Activated CD8-positive, alpha-beta memory T cell treated with anti-CD3 and anti-CD28 coated beads, Interleukin-2, amount 50 U/mL, for 1 hour (primary cell): ENCODE results near the gene MACC1.
"Not testable (repeated sequence)": the region's sequence is repeated elsewhere in the genome, so short reads cannot be mapped to it uniquely, and the experiment has no call there.

Experiments
- DNase-seq: peaks from one replicate; pipeline ENCODE4 v3.0.0-alpha.2; 2020; ENCODE audit errors: extremely low read depth

The MACC1 gene

GRCh38 chr7:20129920-20130319, 87.3 kb downstream of the MACC1 start:
- DNase-seq, result no peak

- DNase-seq, result no peak
These were observed 89.2 kb downstream of the MACC1 start for GRCh38 chr7:20128001-20128400.

- not testable (repeated sequence) for DNase-seq
These were observed 91.1 kb downstream of the MACC1 start for GRCh38 chr7:20126060-20126459.

- DNase-seq, result not testable (repeated sequence)
These were observed 93.1 kb downstream of the MACC1 start for GRCh38 chr7:20124087-20124486.

GRCh38 chr7:20122653-20123316, 94.4 kb downstream of the MACC1 start:
- not testable (repeated sequence) for DNase-seq

- DNase-seq, result no peak
These were observed 95.1 kb downstream of the MACC1 start for GRCh38 chr7:20122073-20122472.

GRCh38 chr7:20121404-20121803, 95.8 kb downstream of the MACC1 start:
- DNase-seq, result no peak

- DNase-seq, result not testable (repeated sequence)
These were observed 96.5 kb downstream of the MACC1 start for GRCh38 chr7:20120611-20121168.

GRCh38 chr7:20116869-20117268, 100.3 kb downstream of the MACC1 start:
- no peak for DNase-seq

GRCh38 chr7:20114468-20114867, 102.7 kb downstream of the MACC1 start:
- no peak for DNase-seq

- no peak for DNase-seq
These were observed 103.7 kb downstream of the MACC1 start for GRCh38 chr7:20113427-20114027.

GRCh38 chr7:20112696-20113095, 104.5 kb downstream of the MACC1 start:
- DNase-seq, result no peak

GRCh38 chr7:20111821-20112542, 105.2 kb downstream of the MACC1 start:
- DNase-seq, result no peak

- no peak for DNase-seq
These were observed 109.6 kb downstream of the MACC1 start for GRCh38 chr7:20107582-20107981.

GRCh38 chr7:20104696-20105095, 112.5 kb downstream of the MACC1 start:
- DNase-seq, result no peak

GRCh38 chr7:20102982-20103381, 114.2 kb downstream of the MACC1 start:
- DNase-seq, result no peak

GRCh38 chr7:20095862-20096261, 121.3 kb downstream of the MACC1 start:
- no peak for DNase-seq

- no peak for DNase-seq
These were observed 121.7 kb downstream of the MACC1 start for GRCh38 chr7:20095436-20095835.

GRCh38 chr7:20089431-20089830, 127.8 kb downstream of the MACC1 start:
- DNase-seq, result no peak

- DNase-seq, result no peak
These were observed 132.1 kb downstream of the MACC1 start for GRCh38 chr7:20085086-20085485.
